ENCODE results near the gene KLHL8. TPM values are rescaled to one million over a fixed set of nuclear protein-coding genes. Genes with fewer than 3 reads are reported as not detected.

KLHL8 gene
- total RNA-seq, 1 experiment from 2014 or later: 24.2 TPM

DNA sequence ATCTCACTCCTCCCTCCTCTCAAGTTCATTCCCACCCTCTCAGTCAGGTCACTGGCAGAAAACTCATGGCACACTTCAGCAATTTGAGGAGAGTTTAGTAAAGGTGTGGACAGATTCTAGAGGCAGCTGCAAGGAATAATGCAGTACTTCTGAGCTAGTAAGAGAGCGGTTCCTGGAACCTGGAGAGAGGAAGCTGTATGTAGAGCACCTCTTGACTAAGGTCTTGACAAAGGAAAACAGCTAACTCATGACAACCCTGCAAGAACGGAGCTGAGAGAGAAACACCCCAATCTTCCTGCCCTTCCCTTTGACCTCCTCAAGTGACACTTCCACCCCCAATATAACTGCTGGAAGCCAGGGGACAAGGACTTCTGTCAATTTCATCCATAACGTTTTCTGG is 9.6 kb upstream of the KLHL8 start:
- ChIA-PET RAD21 (ENCODE audit: low non-redundant PET in 1 of 2, low total read pairs in 2 of 2, uncharacterized antibody in 2 of 2, unreplicated experiment in 2 of 2) (no interaction called here), POLR2A (interaction anchor here (0.7 kb wide), 1 partner anchor 197 kb away, joined by 3 read pairs; no protein-coding TSS in a partner anchor), CTCF (no interaction called here)
- Histone ChIP-seq H3K9ac (ENCODE audit: low read length) (no peak overlapping the region), H3K4me3 (replicated peaks in 1 of 2; ENCODE audit: low read depth in 1 of 2, low read length in 2 of 2) (no peak overlapping the region), H3K27ac (ENCODE audit: low read depth, low read length) (no peak overlapping the region), H4K20me1 (ENCODE audit: insufficient read depth) (no peaks in the 10 kb centered on the region), H3K36me3 (ENCODE audit: control insufficient read depth in 1 of 2, insufficient read depth in 2 of 2, low read length in 2 of 2) (no peaks in the 10 kb centered on the region), H2AFZ (ENCODE audit: low read depth, low read length, poor library complexity, severe bottlenecking) (no peak overlapping the region), H3K9me2 (ENCODE audit: insufficient read depth) (no peaks in the 10 kb centered on the region), H3K4me2 (ENCODE audit: low read length) (no peak overlapping the region), H3K79me2 (ENCODE audit: insufficient read depth, low read length) (no peaks in the 10 kb centered on the region), H3K4me1 (ENCODE audit: control insufficient read depth in 1 of 2, insufficient read depth in 2 of 2, low read length in 2 of 2) (no peaks in the 10 kb centered on the region), H3K9me3 (ENCODE audit: control insufficient read depth in 1 of 2, insufficient read depth in 1 of 2, low read depth in 1 of 2, low read length in 2 of 2) (no peaks in the 10 kb centered on the region), H3K27me3 (ENCODE audit: insufficient read depth, low read length) (no peaks in the 10 kb centered on the region)
- ATAC-seq (no peak), DNase-seq (ENCODE audit: low read depth, low spot score) (no peak)
- no TSS peak for BruUV-seq (replicated peaks)
- intact Hi-C loops (cut with micrococcal nuclease): loop anchor here (10.0 kb wide), 1 partner anchor 735 kb away; no protein-coding TSS in a partner anchor
- TF ChIP-seq, protein P1, sequence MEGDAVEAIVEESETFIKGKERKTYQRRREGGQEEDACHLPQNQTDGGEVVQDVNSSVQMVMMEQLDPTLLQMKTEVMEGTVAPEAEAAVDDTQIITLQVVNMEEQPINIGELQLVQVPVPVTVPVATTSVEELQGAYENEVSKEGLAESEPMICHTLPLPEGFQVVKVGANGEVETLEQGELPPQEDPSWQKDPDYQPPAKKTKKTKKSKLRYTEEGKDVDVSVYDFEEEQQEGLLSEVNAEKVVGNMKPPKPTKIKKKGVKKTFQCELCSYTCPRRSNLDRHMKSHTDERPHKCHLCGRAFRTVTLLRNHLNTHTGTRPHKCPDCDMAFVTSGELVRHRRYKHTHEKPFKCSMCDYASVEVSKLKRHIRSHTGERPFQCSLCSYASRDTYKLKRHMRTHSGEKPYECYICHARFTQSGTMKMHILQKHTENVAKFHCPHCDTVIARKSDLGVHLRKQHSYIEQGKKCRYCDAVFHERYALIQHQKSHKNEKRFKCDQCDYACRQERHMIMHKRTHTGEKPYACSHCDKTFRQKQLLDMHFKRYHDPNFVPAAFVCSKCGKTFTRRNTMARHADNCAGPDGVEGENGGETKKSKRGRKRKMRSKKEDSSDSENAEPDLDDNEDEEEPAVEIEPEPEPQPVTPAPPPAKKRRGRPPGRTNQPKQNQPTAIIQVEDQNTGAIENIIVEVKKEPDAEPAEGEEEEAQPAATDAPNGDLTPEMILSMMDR (IDR thresholded peaks at IDR 0.05 in 2 of 3, conservative IDR thresholded peaks at IDR 0.05 in 1 of 3; ENCODE audit: borderline replicate concordance in 1 of 3, insufficient read depth in 1 of 3, low read depth in 2 of 3, low read length in 2 of 3): no peak
- TF ChIP-seq CEBPB (IDR thresholded peaks at IDR 0.05; ENCODE audit: low read depth) (no peak), EZH2 (IDR thresholded peaks at IDR 0.05) (no peak), FOSL1 (IDR thresholded peaks at IDR 0.05; ENCODE audit: low read depth) (no peak), SRF (IDR thresholded peaks at IDR 0.05; ENCODE audit: low read depth) (no peak), SP1 (IDR thresholded peaks at IDR 0.05; ENCODE audit: low read depth) (no peak), ZFX (IDR thresholded peaks at IDR 0.05) (no peak), EZH2phosphoT487 (IDR thresholded peaks at IDR 0.05; ENCODE audit: borderline replicate concordance) (no peak), RAD21 (IDR thresholded peaks at IDR 0.05; ENCODE audit: low read depth) (no peak), ZNF274 (IDR thresholded peaks at IDR 0.05; ENCODE audit: low read depth, low read length) (no peak), ELF1 (IDR thresholded peaks at IDR 0.05; ENCODE audit: borderline replicate concordance, low read depth) (no peak), TCF7L2 (IDR thresholded peaks at IDR 0.05; ENCODE audit: borderline replicate concordance, extremely low read depth, insufficient read depth, insufficient read length) (no peak), POLR2AphosphoS5 (IDR thresholded peaks at IDR 0.05; ENCODE audit: low read depth, low read length) (no peak), YY1 (IDR thresholded peaks at IDR 0.05; ENCODE audit: extremely low read depth, insufficient replicate concordance, low read depth, low read length) (no peak), EGR1 (IDR thresholded peaks at IDR 0.05; ENCODE audit: low read depth) (no peak)
- TF ChIP-seq, protein P2, sequence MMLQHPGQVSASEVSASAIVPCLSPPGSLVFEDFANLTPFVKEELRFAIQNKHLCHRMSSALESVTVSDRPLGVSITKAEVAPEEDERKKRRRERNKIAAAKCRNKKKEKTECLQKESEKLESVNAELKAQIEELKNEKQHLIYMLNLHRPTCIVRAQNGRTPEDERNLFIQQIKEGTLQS (IDR thresholded peaks at IDR 0.05): no peak
- TF ChIP-seq, protein P3, sequence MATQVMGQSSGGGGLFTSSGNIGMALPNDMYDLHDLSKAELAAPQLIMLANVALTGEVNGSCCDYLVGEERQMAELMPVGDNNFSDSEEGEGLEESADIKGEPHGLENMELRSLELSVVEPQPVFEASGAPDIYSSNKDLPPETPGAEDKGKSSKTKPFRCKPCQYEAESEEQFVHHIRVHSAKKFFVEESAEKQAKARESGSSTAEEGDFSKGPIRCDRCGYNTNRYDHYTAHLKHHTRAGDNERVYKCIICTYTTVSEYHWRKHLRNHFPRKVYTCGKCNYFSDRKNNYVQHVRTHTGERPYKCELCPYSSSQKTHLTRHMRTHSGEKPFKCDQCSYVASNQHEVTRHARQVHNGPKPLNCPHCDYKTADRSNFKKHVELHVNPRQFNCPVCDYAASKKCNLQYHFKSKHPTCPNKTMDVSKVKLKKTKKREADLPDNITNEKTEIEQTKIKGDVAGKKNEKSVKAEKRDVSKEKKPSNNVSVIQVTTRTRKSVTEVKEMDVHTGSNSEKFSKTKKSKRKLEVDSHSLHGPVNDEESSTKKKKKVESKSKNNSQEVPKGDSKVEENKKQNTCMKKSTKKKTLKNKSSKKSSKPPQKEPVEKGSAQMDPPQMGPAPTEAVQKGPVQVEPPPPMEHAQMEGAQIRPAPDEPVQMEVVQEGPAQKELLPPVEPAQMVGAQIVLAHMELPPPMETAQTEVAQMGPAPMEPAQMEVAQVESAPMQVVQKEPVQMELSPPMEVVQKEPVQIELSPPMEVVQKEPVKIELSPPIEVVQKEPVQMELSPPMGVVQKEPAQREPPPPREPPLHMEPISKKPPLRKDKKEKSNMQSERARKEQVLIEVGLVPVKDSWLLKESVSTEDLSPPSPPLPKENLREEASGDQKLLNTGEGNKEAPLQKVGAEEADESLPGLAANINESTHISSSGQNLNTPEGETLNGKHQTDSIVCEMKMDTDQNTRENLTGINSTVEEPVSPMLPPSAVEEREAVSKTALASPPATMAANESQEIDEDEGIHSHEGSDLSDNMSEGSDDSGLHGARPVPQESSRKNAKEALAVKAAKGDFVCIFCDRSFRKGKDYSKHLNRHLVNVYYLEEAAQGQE (IDR thresholded peaks at IDR 0.05; ENCODE audit: low read depth): no peak

All from HCT116 (cell line).